Mesenchymal stem cell (in vitro differentiated cells and primary cell): Measurements from ENCODE around the gene FAM81B.
"Not testable (repeated sequence)": the region's sequence is repeated elsewhere in the genome, so short reads cannot be mapped to it uniquely, and the experiment has no call there.

Source experiments
- DNase-seq: peaks from one replicate; pipeline ENCODE4 v3.0.0-alpha.2; 2013
- H2AFZ ChIP-seq: one replicate; pipeline ENCODE4 v1.6.1; 2013; ENCODE audit warnings: low read depth, mild to moderate bottlenecking, control low read depth, inconsistent platforms, low read length, moderate library complexity
- H2AK5ac ChIP-seq: 2 replicates; pipeline ENCODE4 v1.6.1; 2013; ENCODE audit warnings: low read length, moderate library complexity, mild to moderate bottlenecking, inconsistent platforms; ENCODE audit not compliant: severe bottlenecking
- H2BK120ac ChIP-seq: one replicate; pipeline ENCODE4 v1.6.1; 2013; ENCODE audit warnings: low read depth, mild to moderate bottlenecking, inconsistent platforms, low read length, moderate library complexity
- H2BK12ac ChIP-seq, 2 experiments: one replicate each; pipeline ENCODE4 v1.6.1; 2013; ENCODE audit warnings: inconsistent platforms in 2 of 2, low read length in 2 of 2, mild to moderate bottlenecking in 2 of 2, moderate library complexity in 2 of 2, control low read depth in 1 of 2
- H2BK15ac ChIP-seq: one replicate; pipeline ENCODE4 v1.6.1; 2013; ENCODE audit warnings: mild to moderate bottlenecking, low read depth, inconsistent platforms; ENCODE audit not compliant: poor library complexity, severe bottlenecking
- H2BK5ac ChIP-seq: 2 replicates; pipeline ENCODE4 v1.6.1; 2013; ENCODE audit warnings: low read depth, mild to moderate bottlenecking, low read length, control low read depth, inconsistent platforms; ENCODE audit not compliant: poor library complexity, severe bottlenecking
- H3K14ac ChIP-seq, 2 experiments: one replicate each; pipeline ENCODE4 v1.6.1; 2013; ENCODE audit warnings: inconsistent platforms in 2 of 2, low read length in 2 of 2, control low read depth in 1 of 2, mild to moderate bottlenecking in 1 of 2, moderate library complexity in 1 of 2
- H3K18ac ChIP-seq, 2 experiments: one replicate each; pipeline ENCODE4 v1.6.1; 2013; ENCODE audit warnings: inconsistent platforms in 2 of 2, low read length in 2 of 2, control low read depth in 1 of 2, low read depth in 1 of 2, mild to moderate bottlenecking in 1 of 2
- H3K23ac ChIP-seq, 2 experiments: one replicate each; pipeline ENCODE4 v1.6.1; 2013; ENCODE audit warnings: inconsistent platforms in 2 of 2, low read length in 2 of 2, mild to moderate bottlenecking in 2 of 2, moderate library complexity in 2 of 2, control low read depth in 1 of 2
- H3K27ac ChIP-seq: 2 replicates; pipeline ENCODE4 v1.5.1; 2013; ENCODE audit warnings: mild to moderate bottlenecking, moderate library complexity, low read length, control low read depth, inconsistent platforms; ENCODE audit not compliant: poor library complexity, severe bottlenecking
- H3K27me3 ChIP-seq, 2 experiments: 2 replicates each; pipeline versions ENCODE4 v1.6.1 to v1.7.0; 2013; ENCODE audit warnings: low read length in 2 of 2, mild to moderate bottlenecking in 2 of 2, moderate library complexity in 2 of 2, control low read depth in 1 of 2, inconsistent platforms in 1 of 2; ENCODE audit not compliant: control insufficient read depth in 1 of 2, insufficient read depth in 1 of 2
- H3K36me3 ChIP-seq, 2 experiments: 2 replicates each; pipeline versions ENCODE4 v1.6.1 to v1.7.0; 2013; ENCODE audit warnings: low read length in 2 of 2, control low read depth in 1 of 2, inconsistent platforms in 1 of 2, low read depth in 1 of 2, mild to moderate bottlenecking in 1 of 2; ENCODE audit not compliant: insufficient read depth in 2 of 2, control insufficient read depth in 1 of 2
- H3K4ac ChIP-seq, 2 experiments: one replicate each; pipeline ENCODE4 v1.6.1; 2013; ENCODE audit warnings: inconsistent platforms in 2 of 2, low read length in 2 of 2, mild to moderate bottlenecking in 2 of 2, moderate library complexity in 2 of 2, control low read depth in 1 of 2, low read depth in 1 of 2
- H3K4me1 ChIP-seq: 2 replicates; pipeline ENCODE4 v1.6.1; 2013; ENCODE audit warnings: low read depth, low read length, control low read depth; ENCODE audit not compliant: control insufficient read depth, insufficient read depth
- H3K4me2 ChIP-seq: 2 replicates; pipeline ENCODE4 v1.6.1; 2013; ENCODE audit warnings: low read length, mild to moderate bottlenecking, inconsistent platforms; ENCODE audit not compliant: poor library complexity, severe bottlenecking
- H3K4me3 ChIP-seq, 2 experiments: 2 replicates each; pipeline versions ENCODE4 v1.5.1 to v1.7.0; 2013; ENCODE audit warnings: low read length in 2 of 2, mild to moderate bottlenecking in 2 of 2, control low read depth in 1 of 2, low read depth in 1 of 2; ENCODE audit not compliant: insufficient read depth in 1 of 2
- H3K79me1 ChIP-seq: replicated peaks from 2 replicates; pipeline ENCODE4 v1.6.1; 2013; ENCODE audit warnings: mild to moderate bottlenecking, control low read depth, low read length, inconsistent platforms; ENCODE audit not compliant: poor library complexity, severe bottlenecking
- H3K9ac ChIP-seq: 2 replicates; pipeline ENCODE4 v1.7.0; 2013; ENCODE audit warnings: mild to moderate bottlenecking, low read length, moderate library complexity
- H3K9me3 ChIP-seq: 2 replicates; pipeline ENCODE4 v1.7.0; 2013; ENCODE audit warnings: mild to moderate bottlenecking, low read length; ENCODE audit not compliant: control insufficient read depth
- H4K8ac ChIP-seq: one replicate; pipeline ENCODE4 v1.6.1; 2013; ENCODE audit warnings: inconsistent platforms, mild to moderate bottlenecking, low read length, moderate library complexity
- H4K91ac ChIP-seq: one replicate; pipeline ENCODE4 v1.6.1; 2013; ENCODE audit warnings: mild to moderate bottlenecking, low read length, inconsistent platforms
- WGBS: methylation state at CpG from one replicate; pipeline ENCODE4 v1.1.7; 2013; ENCODE audit warnings: mixed read lengths; 5-methylcytosine and 5-hydroxymethylcytosine counted together

FAM81B gene

GRCh38 chr5:95385334-95385733 lies 5.8 kb upstream of the FAM81B start:
- H2AFZ ChIP-seq = no peak overlapping the region
- no peak overlapping the region for H4K8ac ChIP-seq
- no peak overlapping the region for H3K23ac ChIP-seq
- no peaks in the 10 kb centered on the region for H3K9me3 ChIP-seq
- no peak overlapping the region for H3K14ac ChIP-seq
- H3K27me3 ChIP-seq = no peaks in the 10 kb centered on the region
- H3K18ac ChIP-seq = no peak overlapping the region
- no peak overlapping the region for H3K27ac ChIP-seq
- no peaks in the 10 kb centered on the region for H3K4me1 ChIP-seq
- H2BK120ac ChIP-seq = no peak overlapping the region
- H2AK5ac ChIP-seq = no peak overlapping the region
- no peak overlapping the region for H3K4ac ChIP-seq
- no peak overlapping the region for H3K4me3 ChIP-seq
- no peak overlapping the region for H3K9ac ChIP-seq
- H2BK5ac ChIP-seq = no peak overlapping the region
- no peak for DNase-seq
- no peaks in the 10 kb centered on the region for H3K36me3 ChIP-seq
- H2BK12ac ChIP-seq = no peak overlapping the region
- no peak overlapping the region for H4K91ac ChIP-seq
- H3K4me2 ChIP-seq = no peak overlapping the region
- 100% methylated on average over 1 of the region's 1 CpG for WGBS
- H3K79me1 ChIP-seq = no peaks in the 10 kb centered on the region
- H2BK15ac ChIP-seq = no peak overlapping the region

- not testable (repeated sequence) for H3K27me3 ChIP-seq, H2BK12ac ChIP-seq, DNase-seq, H3K14ac ChIP-seq, H2BK5ac ChIP-seq, H3K4ac ChIP-seq, H3K79me1 ChIP-seq, H4K91ac ChIP-seq, H3K9ac ChIP-seq, H2BK120ac ChIP-seq, H3K18ac ChIP-seq, H2AK5ac ChIP-seq, H3K27ac ChIP-seq, H2AFZ ChIP-seq, H3K36me3 ChIP-seq, H3K4me2 ChIP-seq, H3K4me3 ChIP-seq, H3K23ac ChIP-seq, H3K9me3 ChIP-seq, H3K4me1 ChIP-seq, H4K8ac ChIP-seq, H2BK15ac ChIP-seq
- 100% methylated on average over 2 of the region's 3 CpGs for WGBS
Observed at GRCh38 chr5:95391965-95392364, 799 bp downstream of the FAM81B start.

GRCh38 chr5:95392593-95393182 lies 1.5 kb downstream of the FAM81B start:
- peak overlapping the region; percentile 16 for H3K4me2 ChIP-seq
- H4K8ac ChIP-seq = no peak overlapping the region
- H3K4me1 ChIP-seq = no peaks in the 10 kb centered on the region
- 0% methylated on average over 1 of the region's 1 CpG for WGBS
- H2BK15ac ChIP-seq = no peak overlapping the region
- H3K4ac ChIP-seq = no peak overlapping the region
- peaks cover 4 to 6% of the 10 kb centered on the region in 2 experiments for H3K27me3 ChIP-seq
- no peak overlapping the region for H3K4me3 ChIP-seq
- H3K9ac ChIP-seq = no peak overlapping the region
- H2AFZ ChIP-seq = no peak overlapping the region
- H3K27ac ChIP-seq = no peak overlapping the region
- no peak overlapping the region for H4K91ac ChIP-seq
- no peak overlapping the region for H2BK12ac ChIP-seq
- no peak overlapping the region for H2BK120ac ChIP-seq
- H3K23ac ChIP-seq = no peak overlapping the region
- DNase-seq = peak; percentile 60
- H2AK5ac ChIP-seq = no peak overlapping the region
- no peaks in the 10 kb centered on the region for H3K9me3 ChIP-seq
- no peak overlapping the region for H3K14ac ChIP-seq
- H3K79me1 ChIP-seq = no peaks in the 10 kb centered on the region
- H3K36me3 ChIP-seq = no peaks in the 10 kb centered on the region
- H3K18ac ChIP-seq = no peak overlapping the region
- H2BK5ac ChIP-seq = no peak overlapping the region

GRCh38 chr5:95393279-95393678 lies 2.1 kb downstream of the FAM81B start:
- Histone ChIP-seq H4K91ac (no peak overlapping the region), H3K18ac (no peak overlapping the region), H3K27ac (no peak overlapping the region), H2BK5ac (no peak overlapping the region), H3K9me3 (no peaks in the 10 kb centered on the region), H2BK15ac (no peak overlapping the region), H2AFZ (no peak overlapping the region), H2BK12ac (no peak overlapping the region), H3K4me1 (no peaks in the 10 kb centered on the region), H3K4ac (no peak overlapping the region), H3K9ac (no peak overlapping the region), H3K23ac (no peak overlapping the region), H3K4me3 (no peak overlapping the region), H3K36me3 (no peaks in the 10 kb centered on the region), H3K14ac (no peak overlapping the region), H2AK5ac (no peak overlapping the region), H3K4me2 (no peak overlapping the region), H3K79me1 (no peaks in the 10 kb centered on the region), H4K8ac (no peak overlapping the region), H3K27me3 (peaks cover 4 to 6% of the 10 kb centered on the region in 2 experiments), H2BK120ac (no peak overlapping the region)
- DNase-seq = no peak
- WGBS = no CpG with 5 or more reads among the region's 1 CpG
